ENCODE results near the gene ABLIM2.

ABLIM2 gene

DNA sequence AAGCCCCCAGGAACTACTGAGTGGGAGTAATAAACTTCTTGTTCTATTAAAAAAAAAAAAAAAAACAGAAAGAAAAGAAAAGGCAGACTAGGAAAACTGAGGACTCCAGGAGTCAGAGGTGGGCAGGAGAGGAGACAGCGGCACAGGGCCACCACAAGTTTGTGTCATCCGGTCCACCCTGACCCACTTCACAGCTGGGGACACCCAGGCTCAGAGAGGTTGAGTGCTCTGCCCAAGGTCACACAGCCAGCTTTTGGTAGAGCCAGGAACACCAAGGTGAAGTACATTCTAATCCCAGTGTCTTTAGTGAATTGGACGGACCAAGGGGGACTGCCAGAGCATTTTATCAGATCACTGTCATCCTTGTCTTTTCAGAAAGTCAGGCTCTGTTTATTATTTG, 16.4 kb upstream of the ABLIM2 start:
- DNase-seq (ENCODE audit: low spot score): no peak

DNA sequence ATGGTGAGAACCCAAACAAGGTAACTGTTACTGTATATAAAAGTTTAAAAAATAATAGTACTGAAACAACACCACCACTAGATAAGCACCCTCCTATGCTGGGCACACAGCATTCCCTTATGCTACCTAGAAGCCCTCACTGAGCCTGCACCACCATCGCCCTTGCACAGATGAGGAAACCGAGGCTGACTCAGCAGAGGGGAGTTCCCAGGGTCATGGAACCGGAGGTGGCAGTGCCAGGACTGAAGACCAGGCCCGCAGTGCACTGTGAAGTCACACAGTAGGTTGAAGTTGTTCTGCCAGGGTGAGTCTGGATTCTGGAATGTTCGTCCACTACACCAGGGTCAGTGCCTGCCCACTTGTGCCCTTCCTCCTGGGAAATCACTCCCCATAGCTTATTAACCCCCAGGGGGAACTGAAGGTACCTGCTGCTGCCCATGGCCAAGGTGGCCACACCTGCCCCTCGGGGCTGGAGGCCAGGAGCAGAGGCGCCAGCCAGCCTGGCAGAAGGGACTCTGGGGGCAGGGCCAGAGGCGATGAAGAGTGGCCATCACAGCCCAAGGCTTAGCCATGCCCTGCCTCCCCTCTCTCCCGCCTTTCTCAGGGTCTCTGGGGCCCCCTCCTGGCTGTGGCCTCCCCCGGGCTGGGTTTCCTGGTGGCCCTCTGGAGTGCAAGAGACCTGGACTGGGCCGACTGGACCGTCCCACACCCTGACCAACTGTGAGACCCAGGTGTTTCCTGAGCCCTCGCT, 15.1 kb upstream of the ABLIM2 start:
- DNase-seq (ENCODE audit: low spot score): no peak

DNA sequence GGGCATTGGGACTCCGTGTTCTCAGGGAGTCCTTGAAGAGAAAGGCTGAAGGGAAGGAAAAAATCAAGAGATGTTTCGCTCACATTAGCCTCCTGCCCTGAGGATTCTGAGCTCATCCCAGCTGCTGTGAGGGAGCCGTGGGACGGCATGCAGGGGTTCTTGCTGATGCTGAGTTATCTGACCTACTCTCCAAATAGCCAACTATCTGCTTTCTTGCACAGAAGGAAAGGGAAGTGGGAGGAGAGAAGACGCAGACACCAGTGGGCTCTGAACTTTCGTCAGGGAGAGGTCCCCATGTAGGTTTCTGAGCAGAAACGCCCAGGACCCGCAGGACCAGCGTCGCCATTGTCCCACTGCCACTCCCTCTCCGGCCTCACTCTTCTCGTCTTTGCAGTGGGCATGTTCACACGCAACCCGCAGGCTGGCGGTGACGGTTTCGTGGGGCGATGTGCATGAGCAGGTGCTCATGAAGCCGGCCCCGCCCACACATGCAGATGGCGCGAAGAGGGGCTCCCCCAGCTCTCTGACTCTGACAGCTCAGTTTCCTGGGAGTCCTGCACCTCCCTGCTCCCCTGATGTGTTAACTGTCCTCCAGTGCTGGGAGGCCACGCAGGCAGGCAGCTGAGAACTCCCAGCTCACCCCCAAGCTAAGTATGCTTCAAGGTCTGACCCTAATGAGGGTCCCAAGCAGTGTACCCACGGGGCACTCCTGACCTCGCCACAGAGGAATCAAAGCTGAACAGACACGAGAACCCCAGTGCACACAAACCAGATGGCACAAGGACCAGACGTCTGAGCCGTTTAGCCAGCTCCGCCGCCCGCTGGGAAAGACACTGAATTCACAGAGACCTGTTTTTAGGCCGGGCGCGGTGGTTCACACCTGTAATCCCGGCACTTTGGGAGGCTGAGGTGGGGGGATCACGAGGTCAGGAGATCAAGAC, 13.6 kb upstream of the ABLIM2 start:
- DNase-seq (ENCODE audit: low spot score): no peak

DNA sequence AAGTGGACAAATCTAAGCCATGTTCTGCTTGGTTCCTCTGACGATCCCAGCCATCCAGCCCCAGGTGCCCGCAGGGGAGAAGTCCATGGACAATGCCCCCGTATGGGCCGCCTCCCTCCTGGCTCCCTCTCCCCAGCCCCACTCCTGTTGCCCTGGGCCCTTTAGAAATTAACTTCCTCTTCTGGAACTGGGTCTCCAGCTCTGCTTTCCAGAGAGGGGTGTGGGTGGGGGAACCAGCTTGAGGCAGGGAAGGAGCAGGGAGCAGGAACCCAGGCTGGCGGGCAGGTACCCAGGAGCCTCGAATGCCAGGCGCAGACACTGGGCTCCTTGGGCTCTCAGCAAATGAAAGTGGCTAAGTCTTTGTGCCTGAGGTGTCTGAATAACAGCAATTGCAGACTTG, 12.7 kb upstream of the ABLIM2 start:
- DNase-seq (ENCODE audit: low spot score): no peak

DNA sequence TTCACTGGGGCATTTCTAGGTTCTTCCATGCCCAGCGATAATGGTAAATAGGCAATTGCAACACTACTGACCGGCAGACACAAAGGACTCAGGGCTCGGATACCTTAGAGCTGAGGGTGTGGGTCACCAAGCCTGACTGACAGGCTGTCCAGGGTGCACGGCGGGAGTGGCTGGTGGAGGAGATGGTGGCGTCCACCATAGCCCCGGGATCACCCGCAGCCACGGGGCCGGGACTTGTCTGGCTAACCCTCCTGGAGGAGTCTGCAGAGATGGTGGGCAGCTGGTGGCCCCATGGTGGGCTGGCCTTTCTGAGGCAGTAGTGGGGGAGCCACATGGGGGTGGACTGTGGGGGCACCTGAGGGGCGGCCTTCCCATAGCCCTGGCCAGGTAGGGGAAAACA, 11.7 kb upstream of the ABLIM2 start:
- DNase-seq (ENCODE audit: low spot score): no peak

DNA sequence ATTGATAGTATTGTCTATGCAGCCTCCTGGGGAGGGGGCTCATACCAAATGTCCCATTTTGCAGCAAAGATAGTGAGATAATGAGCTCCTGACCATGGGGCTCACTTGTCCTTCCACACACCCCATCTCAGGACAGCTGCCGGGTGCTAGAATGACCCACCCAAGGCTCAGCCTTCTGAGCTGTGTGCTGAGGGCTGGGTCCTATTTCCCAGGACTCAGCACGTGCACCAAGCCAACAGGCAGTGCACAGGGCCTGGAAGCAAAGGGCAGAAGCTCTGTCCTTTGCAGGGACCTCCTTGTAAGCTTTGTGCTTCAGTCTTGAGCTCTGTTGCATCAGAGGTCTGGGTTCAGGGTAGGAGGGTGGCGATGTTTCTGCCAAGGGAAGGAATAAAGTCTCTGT, 11.2 kb upstream of the ABLIM2 start:
- no peak for DNase-seq (ENCODE audit: low spot score)

DNA sequence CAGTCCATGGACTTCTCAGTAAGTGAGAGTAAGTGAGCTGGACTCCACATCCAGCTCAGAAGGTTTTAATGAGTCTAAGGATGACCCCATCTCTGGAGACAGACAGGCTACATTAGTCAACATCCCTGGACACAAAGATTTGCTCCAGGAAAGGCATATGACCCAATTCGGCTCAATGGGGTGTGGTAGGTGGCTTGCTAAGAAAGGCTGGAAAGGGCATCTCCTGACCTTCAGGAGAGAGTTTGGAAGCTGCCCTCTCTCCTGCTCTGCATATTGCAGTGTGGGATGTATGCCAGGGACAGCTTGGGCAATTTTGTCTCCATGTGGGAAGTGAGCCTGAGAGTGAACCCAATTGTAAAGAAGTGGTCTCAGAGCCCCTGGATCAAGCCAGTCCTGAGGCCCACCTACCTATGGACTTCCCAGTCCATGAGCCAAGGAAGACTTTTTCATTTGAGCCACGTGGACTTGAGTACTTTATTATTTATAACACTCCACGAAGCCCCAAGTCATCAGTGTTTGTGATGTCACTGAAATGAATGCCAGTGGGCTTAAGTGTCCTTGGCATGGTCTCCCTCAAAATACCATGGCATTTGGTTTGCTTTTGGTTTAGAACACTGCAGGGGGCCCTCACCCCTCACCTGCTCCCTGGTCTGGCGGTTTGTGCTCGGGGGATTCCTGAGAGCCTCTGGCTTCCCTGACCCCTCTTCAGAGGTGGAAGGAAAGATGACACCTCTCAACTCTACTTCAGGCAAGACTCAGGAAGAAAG, 10.4 kb upstream of the ABLIM2 start:
- DNase-seq (ENCODE audit: low spot score): no peak

DNA sequence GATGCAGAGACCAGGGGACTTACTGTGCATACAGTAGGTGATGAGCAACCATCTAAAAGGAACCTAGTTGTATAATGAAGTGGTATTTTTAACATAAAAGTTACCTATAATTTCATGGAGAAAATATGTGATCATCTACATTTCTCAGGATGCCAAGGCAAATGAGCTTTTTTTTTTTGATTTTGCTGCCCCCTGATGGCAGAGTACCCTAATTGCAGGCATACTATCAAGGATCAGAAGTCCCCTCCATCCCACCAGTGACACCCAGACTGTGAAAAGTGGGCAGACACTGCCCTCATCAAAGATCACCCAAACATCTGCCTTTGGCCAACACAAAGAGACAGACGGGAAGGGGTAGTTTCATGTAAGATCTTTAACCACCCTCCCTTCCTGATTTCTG, 9.6 kb upstream of the ABLIM2 start:
- DNase-seq (ENCODE audit: low spot score): no peak

DNA sequence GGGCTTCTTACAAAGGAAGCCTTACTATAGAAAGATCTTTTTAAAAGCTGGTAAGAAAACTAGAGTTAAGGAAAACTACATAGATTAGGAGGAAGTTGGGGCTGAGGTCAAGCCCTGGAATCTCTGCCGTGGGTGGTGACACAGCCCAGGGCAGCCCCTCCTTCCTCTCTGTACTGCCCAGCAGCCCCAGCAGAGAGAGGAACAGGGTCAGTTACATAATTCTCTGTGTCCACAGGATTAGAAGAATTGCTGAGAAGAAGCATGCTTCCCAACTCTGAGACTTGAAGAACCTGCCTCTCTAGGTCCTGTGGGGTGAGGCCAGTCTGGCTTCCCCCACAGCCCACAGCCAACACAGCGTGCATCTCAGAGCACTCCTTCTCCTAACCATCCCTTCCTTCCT, 9.2 kb upstream of the ABLIM2 start:
- DNase-seq (ENCODE audit: low spot score): peak; percentile 61

DNA sequence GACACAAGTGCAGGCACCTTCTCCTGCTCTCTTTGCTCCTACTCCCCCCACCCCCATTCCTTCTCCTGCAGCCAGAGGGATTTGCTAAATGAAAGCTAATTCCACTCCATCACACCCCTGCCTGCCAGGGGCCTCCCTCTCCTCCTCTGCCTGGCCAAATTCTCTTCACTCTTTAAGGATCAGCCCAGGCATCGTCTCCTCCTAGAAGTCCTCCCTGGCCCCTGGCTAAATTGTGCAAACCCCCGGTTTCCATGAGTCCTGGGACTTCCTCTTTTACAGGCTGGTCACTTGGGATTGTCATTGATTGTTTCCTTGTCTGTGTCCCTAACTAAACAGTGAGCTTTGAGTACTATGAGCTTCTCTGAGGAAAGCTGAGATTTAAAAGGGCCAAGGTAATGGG, 8.7 kb upstream of the ABLIM2 start:
- DNase-seq (ENCODE audit: low spot score): peak; percentile 21

DNA sequence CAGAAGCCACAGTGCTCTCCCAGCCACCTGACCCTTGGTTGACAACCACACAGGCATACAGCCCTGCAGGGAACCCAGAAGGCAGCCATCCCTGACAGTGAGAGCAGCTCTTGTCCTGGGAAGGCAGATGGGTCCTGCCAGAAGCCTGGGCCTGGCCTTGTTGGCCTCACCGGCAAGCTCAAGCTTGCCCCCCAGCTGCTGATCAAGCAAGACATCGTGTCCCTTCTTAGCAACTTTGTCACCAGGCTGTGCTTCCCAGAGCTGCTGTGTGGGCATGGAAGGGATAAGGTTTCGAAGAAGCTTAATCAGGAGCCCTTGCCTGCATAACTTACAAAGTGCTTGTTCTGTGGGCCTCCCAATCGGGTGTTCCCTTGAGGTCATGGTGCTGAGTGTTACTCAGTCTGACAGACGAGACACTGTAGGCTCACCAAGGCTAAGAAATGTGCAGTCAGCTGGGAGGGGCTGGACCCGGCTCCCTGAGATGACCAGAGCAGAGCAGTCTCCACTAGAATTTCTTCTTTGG, 6.8 kb upstream of the ABLIM2 start:
- no peak for DNase-seq (ENCODE audit: low spot score)

DNA sequence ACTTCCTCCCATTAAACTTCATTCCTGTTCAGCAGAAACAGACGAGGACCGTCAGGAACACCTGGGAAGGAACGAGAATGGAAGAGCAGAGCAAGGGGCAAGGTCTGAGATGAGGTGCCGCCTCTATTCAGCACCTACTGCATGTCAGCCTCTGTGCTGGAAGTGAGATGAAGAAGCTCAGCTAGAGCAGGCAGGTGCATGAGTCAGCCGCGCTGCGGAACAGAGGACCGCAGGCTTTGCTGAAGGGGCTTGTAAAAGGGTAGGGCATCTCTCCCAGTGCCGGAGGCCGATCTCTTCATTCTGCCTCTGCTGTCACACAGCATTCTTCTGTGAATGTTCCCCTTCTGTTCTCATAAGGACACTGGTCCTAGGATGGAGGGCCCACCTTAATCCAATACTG, 6.1 kb upstream of the ABLIM2 start:
- no peak for DNase-seq (ENCODE audit: low spot score)

DNA sequence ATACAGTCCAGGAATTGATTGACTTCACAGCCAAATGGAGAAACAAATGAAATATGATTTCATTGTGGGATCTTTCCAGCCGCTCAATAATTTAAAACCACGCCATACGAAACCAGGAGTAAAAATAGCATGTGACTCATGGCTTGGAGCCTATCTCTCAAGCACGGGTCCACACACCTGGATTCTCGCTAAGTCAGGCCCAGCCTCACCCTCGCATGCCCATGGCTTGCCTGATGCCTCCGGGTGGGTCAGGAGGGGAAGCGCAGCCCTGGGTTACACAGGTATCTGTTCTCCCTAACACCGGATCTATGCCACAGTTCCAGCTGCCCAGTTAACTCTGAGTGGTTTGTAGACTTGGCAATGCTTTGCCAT, 5.6 kb upstream of the ABLIM2 start:
- no peak for DNase-seq (ENCODE audit: low spot score)

DNA sequence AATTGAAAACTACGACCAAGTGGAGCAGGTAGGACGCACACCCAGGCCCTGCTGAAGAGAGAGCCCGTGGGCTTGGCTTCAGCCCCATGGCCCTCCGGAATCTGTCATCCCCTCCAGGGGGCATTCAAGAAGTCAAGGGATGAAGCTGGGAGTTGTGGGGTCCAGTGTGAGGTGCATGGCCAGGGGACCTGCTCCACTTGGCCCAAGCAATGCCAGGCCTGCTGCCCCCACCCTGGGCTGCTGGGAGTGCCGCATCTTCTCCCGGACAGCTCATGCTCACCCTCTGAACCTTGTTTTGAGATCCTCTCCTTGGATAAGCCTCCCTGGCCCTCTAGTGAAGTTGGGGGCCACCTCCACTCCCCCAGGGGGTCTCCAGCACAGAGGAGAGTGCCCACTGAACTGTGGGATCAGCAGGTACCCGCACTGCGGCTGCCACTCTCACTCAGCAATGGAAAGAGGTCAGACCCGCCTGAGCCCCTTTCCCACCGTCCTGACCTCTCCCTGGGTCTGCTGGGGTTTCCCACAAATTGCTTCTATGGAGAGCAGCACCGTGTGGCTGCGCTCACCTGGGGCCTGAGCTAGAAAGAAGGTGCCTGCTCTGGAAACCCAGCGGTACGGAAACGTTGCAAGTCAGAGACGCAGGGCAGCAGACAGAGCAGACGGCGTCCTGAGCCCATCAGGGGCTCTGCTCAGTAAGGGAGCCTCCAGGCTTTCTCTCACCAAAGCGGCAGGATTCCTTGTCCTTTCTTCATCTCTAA, 5.0 kb upstream of the ABLIM2 start:
- DNase-seq (ENCODE audit: low spot score): no peak

DNA sequence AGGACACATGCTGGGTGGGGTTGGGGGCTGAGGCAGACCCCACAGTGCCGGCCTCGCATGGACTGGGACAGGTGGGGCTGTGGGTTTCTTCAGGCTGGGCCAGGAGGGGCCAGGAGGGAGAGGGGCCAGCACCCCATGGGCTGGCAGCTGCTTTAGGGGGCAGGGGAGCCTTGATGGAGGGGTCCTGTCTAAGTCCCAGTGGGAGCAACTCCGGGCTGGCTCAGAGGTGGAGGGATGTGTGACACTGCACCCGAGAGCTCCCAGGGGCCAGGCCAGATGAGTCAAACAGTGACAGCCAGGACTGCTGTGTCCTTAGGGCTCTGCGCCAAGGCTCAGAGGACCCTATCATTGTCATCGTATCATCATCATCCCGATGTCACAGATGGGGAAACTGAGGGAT, 4.4 kb upstream of the ABLIM2 start:
- no peak for DNase-seq (ENCODE audit: low spot score)

DNA sequence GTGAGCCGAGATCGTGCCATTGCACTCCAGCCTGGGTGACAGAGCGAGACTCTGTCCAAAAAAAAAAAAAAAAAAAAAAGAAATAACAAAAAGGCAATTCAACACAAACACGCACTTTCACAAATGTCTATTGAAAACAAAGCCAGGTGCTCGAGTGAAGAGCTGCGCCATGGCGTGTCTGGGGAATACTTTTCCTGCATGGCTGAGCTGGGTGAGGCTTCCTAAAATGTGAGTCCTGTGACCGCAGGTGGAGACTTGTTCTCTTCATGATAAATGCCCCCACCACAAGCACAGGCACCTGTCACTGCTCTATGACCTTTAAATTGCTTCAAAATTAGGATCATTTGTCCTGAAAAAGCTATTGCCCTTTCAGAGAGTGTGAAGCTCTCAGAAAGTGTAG, 4.0 kb upstream of the ABLIM2 start:
- DNase-seq (ENCODE audit: low spot score): no peak

DNA sequence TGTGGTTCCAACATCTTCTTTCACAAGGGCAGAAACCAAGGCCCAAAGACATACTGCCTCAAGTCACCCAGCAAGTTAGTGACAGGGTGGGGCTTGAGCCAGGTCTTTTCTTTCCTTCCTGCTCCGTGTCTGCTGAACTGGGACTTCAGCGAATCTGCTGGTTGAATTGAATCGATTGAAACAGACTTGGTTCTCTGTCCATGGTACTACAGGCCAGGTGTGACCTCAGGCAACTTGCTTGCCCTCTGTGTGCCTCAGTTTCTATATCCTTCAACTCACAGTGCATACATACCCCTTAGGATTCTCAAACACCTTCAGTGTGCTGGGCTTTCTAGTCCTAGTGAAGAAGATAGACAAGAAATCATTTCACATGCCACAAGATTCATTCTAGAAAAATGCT, 2.0 kb upstream of the ABLIM2 start:
- DNase-seq (ENCODE audit: low spot score): no peak

DNA sequence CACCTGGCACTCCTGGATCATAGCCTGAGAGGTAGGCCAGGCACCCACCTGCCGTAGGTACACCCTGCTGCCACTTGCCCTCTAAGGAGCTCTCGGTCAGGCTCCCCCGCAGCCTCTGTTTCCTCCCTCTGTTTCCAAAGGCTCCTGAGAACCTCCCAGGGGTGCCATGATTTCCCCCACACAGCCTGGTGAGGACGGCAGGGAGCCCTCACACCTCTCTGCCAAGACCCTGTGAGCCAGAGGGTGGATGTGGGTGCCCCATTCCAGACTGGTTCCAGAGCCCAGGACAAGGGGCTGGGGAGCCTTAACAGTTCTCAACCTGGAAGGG, 1.6 kb upstream of the ABLIM2 start:
- no peak for DNase-seq (ENCODE audit: low spot score)

DNA sequence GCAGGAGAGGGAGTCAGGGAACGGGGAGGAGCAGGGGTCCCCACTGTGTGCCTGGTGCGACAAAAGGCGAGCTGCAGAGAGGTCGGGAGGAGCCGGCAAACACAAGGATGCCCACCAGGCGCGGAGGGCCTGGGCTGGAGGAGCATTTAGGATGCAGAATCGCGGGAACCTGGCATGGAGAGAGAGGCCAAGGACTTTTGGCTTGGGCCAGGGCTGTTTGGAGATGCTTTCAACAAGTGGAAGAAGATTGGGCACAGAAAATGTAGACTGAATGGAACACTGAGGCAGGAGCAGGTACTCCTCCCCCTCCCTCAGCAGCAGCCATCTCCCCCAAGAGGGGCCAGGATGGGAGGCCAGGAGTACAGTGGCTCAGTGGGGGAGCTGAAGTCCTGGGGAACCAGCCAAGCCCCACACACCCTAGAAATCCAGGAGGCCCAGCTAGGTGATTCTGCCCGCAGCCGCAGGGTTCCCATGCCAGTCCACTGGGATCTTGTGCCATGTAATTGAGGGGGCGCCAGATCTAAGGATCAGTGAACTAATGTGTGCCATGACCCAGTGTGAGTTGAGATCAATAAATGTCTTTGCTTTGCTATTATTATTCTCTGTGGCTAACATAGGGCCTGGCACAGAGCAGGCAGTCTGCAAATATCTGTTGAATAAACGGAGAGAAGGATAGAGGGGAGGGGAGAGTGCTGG, 1.1 kb upstream of the ABLIM2 start:
- DNase-seq (ENCODE audit: low spot score): no peak

DNA sequence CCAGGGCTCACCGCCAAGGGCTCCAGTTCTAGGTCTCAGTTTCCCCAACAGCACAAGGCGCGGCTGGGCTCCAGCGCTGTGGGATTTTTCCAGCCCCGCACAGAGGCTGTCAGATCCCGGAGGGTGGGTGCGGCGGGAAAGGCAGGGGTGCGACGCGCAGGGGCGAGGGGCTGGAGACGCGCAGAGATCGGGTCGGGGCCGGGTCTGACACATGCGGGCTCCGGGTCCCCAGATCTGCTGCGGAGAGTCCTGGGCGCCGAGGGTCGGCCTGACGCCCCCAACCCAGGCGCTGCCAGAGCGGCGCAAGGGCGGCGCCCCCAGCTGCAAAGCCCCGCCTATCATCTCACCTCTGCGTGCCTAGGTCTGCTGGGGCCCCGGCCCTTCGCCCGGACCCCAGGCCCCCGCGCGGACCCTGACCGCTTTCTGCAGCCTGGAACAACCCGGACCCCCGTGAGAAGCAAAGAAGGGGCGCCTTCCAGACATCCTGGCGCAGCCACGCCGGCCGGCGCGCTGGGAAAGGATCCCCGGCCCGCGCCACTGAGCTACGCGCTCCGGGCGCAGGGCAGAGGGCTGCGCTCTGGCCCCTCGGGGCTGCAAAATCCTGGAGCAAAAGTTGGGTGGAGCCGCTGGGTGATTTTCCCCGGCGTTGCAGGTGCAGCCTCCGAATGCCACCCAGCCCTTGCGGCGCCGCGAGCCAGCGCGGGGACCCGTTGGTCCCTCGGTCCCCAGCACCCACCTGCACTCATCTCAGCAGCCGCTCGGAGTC, 486 bp downstream of the ABLIM2 start:
- DNase-seq (ENCODE audit: low spot score): no peak

DNA sequence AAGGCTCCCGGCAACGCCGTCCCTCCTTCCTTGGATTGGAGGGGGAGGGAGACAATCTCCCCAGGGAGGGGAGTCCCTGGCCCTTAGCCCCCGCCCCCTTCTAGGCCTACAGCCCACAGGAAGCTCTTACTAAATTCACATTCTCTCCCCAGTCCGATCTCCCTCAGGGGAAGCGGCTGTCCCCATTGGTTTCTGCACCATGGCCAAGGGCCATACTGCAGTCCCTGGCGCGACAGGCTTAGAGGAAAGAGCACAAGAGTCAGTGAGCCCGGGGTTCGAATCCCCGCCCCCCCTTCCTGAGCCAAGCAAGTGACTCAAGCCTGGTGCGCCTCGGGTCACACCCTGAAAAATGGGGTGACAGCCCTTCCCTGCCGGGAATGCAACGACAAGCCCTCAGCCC, 1.1 kb downstream of the ABLIM2 start:
- DNase-seq (ENCODE audit: low spot score): no peak
